ENCODE measurements around the gene RAMACL.
"Not testable (repeated sequence)": the region's sequence is repeated elsewhere in the genome, so short reads cannot be mapped to it uniquely, and the experiment has no call there.

RAMACL gene

DNA sequence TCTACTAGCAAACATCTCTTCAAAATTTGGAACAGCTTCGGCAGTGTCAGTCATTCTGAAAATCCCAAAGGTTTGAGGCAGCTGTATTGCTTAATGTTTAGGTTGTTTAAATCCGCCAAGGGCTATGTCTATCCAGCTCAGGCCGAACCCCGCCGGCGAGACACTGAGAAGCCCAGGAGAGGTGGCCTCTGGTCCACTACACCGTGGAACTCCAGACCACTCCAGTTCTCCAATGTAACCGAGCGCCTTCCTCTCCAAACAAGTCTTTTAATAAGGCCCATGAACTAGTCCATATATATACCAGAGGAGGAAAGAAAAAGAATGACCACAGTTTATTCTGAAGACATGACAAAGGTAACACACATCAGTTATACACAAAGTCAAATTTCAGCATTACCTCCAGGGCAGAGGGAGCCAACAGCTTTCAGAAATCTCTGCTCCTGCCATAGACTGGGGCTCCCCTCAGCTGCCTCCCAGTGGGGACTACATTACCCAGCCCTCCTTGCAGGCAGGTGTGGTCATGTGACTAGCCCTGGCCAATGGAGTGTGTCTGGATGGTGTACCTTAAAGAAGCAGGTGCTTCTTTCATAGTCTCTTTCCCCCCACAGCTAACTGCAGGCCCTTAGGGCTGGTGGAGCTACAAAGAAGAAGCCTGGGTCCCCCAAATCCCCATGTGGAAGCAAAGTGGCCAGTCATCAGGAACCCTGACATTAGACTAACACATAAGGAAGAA, at the start of gene RAMACL:
TSS of gene RAMACL (minus strand) at position 255 of the 733 bp plus-strand sequence. CDS start at position 54, 201 bp downstream.
- peak in 4 of 6 experiments; percentile 17 to 37 (median 24) for DNase-seq

DNA sequence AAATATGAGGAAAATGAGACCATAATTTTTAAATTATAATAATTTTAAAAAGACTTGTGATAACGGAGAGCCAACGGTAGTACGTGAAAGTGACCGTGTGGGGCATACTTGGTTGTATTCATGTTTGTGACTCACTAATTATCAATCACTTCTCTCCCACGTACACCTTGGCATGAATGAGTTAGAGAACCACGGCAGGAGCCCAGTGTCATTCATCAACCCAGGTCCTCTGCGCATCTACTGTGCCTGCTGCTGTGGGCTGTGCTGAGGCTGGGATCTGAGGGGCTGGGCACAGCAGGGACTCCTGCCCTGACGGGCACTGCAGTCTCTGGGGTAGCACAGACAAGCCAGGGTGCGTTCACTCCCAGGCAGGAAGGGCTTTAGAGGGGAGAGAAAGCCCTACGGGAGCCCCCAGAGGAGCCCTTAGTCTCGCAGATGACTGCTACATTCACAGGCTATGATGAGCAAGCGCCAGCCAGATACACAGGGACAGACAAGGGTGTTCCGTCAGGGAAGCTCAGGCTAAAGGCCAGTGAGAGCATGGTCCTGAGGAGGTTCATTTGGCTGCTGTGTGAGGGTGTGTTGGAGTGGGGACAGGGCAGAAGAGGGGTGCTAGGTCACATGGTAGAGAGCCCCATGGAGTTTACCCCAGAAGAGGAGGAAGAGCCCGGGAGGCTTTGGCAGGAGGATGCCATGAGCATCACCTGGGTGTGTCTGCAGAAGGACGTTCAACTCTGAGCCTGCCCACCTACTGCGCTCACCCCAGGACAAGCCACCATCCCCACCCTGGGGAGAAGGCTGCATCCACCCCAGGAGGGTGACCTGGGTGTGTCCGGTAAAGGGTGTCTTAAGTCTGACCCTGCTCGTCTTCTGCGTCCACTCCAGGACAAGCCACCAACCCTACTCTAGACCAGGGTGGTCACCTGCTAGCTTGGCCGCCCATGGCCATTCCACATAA, 48.8 kb upstream of the RAMACL start:
- DNase-seq: no peak

DNA sequence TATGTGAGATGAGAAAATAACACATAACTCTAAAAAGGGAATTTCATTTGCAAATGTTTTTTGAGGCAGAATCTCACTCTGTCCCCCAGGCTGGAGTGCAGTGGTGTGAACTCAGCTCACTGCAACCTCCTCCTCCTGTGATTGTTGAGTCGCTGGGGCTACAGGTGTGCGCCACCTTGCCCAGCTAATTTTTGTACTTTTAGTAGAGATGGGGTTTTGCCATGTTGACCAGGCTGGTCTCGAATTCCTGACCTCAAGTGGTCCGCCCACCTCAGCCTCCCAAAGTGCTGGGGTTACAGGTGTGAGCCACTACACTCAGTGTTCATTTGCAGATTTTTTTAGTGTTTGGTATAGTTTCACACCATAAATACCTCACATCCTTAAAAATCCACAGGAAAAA, 48.1 kb upstream of the RAMACL start:
- not testable (repeated sequence) for DNase-seq

DNA sequence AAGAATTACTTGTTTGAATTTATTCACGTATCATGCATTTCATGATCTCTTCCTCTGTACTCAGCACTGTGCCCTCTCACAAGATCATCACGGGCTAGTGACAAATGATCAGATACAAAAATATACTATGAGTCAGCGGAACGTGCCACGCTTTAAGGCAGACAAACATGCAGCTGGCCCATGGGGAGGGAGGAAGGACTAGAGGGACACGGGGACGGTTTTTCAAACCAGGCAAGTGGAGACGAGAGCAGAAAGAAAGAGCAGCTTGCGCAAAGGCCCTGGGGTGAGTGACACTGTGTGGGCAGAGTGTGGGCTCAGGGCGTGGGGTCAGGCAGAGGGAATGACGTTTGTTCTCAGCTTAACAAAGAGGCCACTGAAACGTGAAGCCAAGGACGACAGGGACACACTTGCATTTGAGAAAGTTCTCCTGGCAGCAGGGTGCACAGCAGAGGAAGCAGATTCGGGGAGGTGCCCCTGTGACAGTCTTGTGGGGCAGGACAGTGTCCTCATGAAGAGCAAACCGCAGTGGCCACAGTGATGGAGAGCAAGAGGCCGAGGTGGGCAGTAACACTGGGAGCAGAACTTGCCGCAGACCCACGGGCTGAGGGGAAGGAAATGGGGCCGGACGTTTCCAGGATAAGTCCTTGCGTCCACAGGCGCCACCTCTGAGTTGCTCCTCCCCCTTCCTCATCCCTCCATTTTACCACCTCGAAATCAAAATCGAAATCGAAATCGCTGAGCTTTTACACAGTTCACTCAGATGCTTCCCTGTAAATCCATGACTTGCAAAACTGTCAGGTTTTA, 47.5 kb upstream of the RAMACL start:
- DNase-seq: no peak

DNA sequence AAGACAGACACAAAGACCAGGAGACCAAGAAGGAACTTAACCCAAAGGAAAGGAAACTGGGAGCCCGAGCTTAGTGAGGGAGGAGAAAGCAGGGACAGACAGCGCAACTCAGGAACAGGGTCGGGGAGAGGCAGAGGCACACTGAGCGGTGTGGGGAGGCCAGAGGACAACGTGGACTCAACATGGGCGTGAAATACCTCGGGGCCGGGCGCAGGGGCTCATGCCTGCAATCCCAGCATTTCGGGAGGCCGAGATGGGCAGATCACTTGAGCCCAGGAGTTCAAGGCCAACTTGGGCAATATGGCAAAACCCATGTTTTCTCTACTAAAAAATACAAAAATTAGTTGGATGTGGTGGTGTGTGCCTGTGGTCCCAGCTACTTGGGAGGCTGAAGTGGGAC, 46.3 kb upstream of the RAMACL start:
- DNase-seq: no peak

DNA sequence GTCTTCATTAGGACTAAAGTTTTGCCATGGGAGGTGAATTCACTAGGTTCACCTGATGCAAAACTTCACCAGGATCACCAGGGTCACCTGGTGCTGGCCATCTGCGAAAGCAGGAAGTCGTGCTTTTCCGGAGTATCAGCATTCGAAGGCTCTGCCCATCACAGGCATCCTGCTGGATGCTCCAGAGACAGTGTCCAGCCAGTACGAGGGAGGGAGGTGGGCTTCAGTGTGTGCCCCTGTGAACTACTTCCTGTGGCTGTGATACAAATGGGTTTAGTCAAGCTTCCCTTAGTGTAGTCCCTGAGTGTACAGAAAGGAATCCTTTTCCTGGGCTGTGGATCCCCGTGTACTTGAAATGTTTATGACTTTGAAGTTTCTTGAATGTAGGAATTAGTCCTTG, 44.0 kb upstream of the RAMACL start:
- no peak for DNase-seq

DNA sequence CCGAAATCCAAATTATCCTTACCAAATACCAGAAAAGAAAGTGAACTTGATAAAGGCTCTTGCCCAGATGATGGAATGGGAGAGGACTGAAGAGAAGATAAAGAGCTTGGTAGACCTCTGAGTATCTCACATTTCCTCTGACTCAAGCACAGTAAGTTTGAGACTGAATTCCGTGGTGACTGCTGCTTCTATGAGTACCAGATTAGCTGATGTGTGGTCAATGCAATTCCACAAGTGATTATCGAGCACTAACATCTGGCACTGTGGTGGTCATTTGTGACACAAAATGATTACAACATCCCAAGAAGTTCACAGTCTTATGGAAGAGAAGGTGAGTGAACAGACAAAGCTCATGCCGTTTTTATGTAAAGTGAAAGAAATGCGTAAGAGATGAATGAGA, 43.1 kb upstream of the RAMACL start:
- no peak for DNase-seq

DNA sequence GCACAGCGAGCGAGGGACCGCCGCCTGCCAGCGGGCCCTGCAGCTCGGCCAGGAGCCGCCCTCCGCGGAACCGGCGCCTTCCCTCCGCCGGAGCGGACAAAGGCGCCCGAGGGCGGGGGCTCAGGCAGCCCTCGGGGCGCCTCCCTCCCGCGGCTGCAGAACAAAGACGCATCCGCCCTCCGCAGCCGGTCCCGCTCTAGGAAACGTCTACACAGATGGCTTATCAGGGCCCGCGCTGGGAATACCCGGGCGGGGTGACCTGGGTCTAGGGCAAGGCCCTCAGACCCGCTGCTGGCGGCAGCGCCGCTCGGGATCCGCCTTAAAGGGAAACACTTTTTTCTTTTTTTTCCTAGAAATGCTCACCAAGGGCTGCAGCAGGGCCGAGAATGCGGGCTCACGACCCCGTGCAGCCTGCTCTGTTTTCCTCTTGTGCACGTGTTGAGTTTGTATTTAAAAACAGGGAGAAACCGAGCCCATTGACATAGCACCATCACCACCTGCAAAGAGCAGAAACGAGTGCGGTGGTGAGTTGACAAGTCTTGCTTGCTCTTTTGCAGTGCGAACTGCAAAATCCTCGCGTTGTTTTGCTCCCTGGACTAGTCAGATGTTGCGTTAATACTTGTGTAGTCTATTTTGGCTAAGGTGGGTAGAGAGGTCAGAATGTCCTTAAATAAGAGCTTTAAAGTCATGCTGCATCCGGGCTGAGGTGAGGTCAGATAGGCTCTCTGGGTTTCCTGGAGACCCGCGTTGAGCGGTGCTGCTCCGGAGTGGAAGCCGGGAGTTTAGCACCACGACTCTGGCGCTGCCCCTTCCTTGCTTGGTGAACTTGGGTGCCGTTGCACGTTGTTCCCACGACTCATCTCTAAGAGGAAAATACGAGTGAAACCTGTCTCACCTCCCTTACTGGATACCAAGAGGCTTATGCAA, 41.7 kb upstream of the RAMACL start:
- DNase-seq: peak in 4 of 6 experiments; percentile 56 to 73 (median 64)

DNA sequence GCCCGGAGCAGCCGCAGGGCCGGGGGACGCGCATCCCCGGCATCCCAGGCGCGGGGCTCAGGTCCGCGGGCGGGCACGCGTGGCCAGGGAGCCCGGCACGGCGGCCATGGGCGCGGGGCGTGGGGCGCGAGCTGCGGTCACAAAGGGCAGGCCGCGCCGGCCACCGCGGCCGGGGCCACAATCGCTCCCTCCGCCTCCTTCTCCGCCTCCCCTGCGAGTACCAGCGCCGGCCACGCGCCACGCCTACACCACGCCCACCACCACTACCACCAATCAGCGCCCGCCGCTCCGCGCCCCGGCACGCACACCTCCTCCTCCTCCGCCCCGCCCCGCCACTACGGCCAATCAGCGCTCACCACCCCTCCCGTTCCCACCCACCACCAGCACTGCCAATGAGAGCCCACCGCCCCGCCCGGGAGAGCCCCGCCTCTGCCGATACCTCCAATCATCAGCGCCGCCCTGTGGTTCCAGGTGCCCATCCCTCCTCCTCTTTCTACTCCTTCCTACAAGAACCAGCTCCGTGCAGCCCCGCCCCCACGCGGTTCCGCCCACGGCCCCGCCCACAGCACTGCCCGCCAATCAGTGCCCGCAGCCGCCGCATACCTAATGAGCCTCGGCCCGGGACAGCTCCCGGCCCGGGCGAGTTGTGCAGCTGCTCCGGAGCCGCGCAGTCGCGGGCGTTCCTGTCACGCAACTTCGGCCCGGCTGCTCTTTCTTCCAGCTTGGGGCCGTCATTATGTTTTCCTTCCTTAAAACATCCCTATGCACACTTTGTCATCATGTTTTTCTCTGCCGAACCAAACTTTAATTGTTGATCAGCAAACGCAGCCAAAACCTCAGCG, 40.8 kb upstream of the RAMACL start, which contains the start of gene RPS6KA2:
TSS of gene RPS6KA2 (minus strand) at position 219 of the 842 bp plus-strand sequence. CDS start 232 bp downstream, outside the sequence.
- DNase-seq: peak; percentile 99 to 100 (median 100)

DNA sequence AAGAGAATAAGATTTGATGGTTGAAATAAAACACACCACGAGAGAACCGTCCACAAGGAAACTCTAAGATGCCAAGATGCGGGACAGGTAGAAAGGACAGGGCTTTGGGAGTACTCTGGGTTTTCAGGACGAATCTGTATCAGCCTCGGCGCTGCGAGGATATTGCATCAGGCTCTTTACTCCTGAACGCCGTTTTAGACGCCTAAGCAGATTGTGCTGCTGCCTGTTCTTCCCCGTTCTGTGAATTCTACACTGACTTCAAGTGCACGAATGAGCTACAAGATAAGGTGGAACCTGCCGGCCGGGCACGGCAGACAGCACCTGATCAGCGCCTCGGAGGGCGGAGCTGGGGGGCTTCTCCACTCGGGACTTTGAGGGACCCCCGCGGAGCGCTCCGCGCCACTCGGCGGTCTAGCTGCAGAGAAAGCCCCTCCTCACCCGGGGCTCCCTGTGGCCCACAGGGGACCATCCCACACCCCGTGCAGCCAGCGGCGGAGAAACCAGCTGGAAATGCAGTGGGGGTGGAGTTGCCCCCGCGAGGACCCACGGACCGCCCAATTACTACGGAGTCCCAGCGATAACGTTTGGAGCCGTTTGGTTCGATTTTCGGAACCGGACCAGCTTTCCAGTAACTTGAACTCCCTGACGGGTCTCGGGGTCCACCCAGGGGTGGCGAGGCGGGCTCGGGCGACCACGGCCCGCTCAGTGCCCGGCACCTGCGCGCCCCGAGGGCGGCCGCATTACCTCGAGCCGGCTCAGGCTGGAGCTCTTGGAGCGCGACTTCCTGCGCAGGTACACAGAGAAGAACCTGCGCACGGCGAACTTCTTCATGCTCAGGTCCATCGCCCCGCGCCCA, 39.9 kb upstream of the RAMACL start:
- DNase-seq: peak in 5 of 6 experiments; percentile 6 to 61 (median 44)

DNA sequence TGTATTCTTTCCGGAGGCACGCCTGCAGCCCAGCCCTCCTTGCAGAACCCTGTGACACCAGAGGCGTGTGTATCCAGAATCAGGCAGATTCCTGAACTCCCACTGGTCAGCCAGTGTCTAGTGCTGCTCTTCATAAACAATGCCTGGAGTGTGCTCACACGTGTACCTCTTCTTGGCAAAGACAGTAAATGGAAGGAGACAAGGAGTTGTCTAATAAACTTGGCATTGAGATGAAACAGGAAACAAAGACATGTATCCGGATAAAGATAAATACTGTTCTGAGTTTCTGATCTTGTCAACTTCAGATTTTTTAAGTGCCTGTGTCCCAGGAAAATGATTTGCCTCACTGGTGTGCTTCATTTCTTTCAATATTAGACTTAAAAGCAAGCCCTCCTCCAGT, 38.9 kb upstream of the RAMACL start:
- DNase-seq: peak in 1 of 6 experiments; percentile 4

DNA sequence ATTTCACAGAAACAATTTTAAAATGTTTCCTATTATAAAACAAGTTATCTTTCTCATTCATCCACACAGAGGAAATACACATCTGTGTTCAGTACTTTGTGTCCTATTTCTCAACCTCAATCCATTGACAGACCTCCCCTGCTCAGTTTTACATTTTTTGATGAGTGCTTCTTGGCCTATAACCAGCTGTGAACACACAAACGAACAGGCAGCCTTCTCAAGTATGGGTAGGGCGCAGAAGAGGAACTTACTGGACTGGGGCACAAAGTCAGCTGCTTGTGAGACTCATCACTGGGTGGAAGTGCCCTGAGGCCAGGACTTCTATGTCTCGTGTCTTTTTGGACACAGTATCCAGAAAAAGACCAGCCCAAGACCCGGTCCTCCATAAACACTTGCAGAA, 37.8 kb upstream of the RAMACL start:
- DNase-seq: no peak

DNA sequence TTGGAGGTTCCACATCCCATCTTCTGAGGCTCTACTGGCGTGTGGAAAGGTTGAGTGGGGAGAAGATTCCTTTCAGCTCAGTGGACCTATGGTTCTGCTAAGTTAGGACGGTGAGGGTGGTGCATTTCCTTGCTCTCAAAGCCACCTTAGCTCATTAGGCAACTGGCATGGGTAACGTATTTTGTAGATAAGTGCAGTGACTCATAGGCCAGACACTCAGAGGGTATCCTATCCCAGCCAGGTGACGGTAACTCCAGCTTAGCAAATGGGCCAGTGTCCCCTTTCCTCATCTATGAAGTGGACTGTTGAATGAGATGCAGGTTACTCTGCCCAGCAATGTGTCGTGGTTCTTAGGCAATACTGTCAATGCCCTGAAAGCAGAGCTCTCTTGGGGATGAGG, 36.8 kb upstream of the RAMACL start:
- no peak for DNase-seq

DNA sequence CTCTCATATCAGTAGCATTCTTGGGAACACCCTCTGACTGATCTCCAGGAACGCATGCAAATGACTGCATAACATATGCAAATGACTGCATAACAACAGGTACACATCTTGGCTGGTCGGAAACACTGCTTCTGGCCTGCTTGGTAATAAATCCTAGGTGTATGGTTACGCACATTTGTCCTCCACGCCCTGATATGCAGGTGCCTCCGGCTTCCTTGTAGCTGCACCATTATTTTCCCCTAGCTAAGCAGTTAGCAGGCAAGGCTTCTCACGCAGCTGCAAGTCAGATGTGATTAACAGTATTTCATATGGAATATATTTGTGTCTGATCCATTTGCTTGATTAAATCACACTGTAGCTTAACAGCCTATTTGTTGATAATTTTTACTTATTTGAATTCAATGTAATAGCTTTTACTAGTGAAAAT, 34.6 kb upstream of the RAMACL start:
- no peak for DNase-seq

DNA sequence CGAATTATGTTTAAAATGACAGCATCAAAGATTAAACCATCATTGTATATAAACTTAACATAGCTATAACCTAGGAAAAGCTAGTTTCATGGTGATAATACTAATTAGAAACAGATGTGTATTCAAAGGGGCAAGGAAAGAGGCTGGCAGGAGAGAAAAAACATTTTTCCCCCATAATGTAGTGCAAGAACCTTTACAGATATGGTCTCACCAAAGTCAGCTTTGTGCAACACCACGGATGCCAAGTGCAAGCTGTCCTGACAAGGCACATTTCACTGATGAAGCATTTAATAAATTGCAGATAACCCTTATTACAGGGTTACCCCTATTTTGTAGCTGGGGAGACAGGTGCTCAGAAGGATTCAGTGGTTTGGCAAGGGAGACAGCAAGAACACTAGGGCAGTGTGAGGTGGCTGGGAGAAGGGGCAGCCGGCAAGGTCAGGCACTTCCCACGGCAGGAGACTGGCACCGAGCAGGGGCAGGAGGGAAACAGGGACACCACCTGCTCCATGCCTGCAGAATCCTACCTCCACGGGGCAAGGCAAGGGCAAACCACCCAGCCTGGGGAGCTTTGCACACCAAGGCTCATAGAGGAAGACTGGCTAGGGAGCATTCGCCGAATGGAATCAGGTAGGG, 34.1 kb upstream of the RAMACL start:
- DNase-seq: no peak

DNA sequence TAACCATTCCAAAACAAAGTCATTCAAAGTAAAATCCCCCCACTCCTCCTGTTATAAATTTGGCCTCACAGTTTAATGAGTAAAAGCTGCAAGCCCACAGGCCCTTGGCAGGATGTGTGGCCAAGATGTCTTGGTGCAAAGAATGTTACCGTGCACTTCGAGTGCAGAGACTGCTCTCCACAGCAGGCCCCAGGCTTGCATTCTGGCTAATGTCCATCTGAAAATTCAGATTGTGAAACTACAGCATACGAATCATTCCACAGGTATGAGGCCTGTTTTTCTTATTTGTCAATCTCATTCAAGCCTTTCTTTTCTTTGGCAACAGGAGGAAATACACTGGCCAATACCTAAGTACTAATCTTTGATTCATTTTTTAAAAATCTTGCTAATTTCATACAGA, 33.4 kb upstream of the RAMACL start:
- DNase-seq: no peak

DNA sequence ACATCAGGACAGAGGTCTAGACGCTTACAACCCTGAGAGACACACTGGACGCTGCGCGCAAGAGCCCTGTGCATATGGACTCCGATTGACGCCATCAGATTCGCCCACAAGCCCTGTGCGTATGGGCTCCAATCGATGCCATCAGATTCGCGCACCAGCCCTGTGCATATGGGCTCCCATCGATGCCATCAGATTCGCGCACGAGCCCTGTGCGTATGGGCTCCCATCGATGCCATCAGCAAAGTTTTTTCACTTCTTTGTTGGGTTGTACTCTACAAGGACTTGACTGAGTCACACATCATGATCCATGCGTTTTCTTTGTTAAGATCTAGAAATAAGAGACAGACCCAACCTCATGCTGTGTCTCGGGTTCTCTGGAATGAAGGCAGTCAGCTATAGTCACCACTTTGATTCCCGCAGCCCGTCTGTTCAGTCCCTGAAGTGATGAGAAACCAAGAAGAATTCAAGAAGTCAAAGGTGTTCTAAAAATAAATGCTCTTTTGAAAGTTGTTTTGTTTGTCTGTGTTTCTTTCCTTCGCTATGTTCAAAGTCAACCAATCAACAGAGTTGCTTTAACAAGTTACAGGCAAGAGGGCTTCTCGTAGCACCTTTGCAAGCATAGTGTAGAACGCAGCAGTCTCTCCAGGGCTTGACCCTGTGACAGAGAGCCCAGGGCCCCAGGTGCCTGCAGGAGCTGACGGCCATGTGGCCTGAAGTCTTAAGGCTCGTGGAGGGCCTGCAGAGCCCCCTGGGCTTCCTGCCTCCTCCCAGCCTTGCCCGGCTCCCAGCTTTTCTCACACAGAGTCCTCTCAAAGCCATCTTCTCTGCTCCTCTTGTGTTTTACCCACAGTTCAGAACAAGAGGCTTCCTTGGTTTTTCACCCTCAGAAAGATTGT, 32.6 kb upstream of the RAMACL start:
- no peak for DNase-seq

DNA sequence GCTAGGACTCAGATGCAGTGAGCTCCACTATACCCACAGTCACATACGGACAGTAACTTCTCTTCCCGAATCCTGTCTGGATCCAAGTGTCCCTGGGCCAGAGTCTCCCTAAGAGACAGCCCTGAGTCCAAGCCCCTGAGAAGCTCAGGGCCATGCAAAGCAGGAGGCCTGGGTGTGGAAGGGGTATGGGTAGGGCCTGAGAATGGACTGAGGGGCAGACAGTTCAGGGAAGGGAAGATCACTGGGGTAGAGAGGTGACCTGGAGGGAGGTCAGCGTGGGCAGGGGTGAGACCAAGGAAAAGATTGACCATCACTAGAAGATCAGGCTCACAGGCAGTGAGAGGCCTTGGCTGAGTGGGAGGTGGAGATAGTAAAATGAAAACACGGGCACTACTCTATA, 31.8 kb upstream of the RAMACL start:
- DNase-seq: no peak

Measured in stimulated activated naive CD4-positive, alpha-beta T cell (primary cell).